OCI-LY7 (cell line): Measurements from ENCODE around the gene SLC35G2. TPM values are rescaled to one million over a fixed set of nuclear protein-coding genes. Genes with fewer than 3 reads are reported as not detected.

Experiments
- BruUV-seq: library from RNA; stranded (reverse); fragments of 400-500 nt; replicated peaks from 2 replicates; lab custom pipeline; 2021; lab: Mats Ljungman, UMichigan
- CTCF ChIA-PET: fragments of 300-600 bp; sonication (Branson Sonifier 250); formaldehyde crosslinking; loops from one replicate; lab custom pipeline; 2022; ENCODE audit warnings: antibody characterized with exemption; ENCODE audit not compliant: unreplicated experiment; lab: Charles Lee
- POLR2A ChIA-PET: fragments of 300-600 bp; sonication (Branson Sonifier 250); formaldehyde crosslinking; loops from one replicate; lab custom pipeline; 2022; ENCODE audit warnings: antibody characterized with exemption; lab: Charles Lee
- DNase-seq: peaks from one replicate; pipeline ENCODE4 v3.0.0-alpha.2; 2015; ENCODE audit warnings: low spot score
- H2AFZ ChIP-seq: fragments of 200-600 bp; sonication (generic), shearing (Covaris generic); 2 replicates; pipeline ENCODE4 v1.6.1; 2014; ENCODE audit warnings: mild to moderate bottlenecking, antibody characterized with exemption, low read length, moderate library complexity
- H3K27ac ChIP-seq: fragments of 200-600 bp; sonication (generic); 2 replicates; pipeline ENCODE4 v1.5.1; 2014; ENCODE audit warnings: mixed run types, low read depth, mild to moderate bottlenecking, moderate library complexity, low read length, inconsistent platforms; ENCODE audit not compliant: poor library complexity, severe bottlenecking
- H3K36me3 ChIP-seq: fragments of 200-600 bp; sonication (generic); 2 replicates; pipeline ENCODE4 v1.6.1; 2014; ENCODE audit warnings: mild to moderate bottlenecking, antibody characterized with exemption, low read length, moderate library complexity, mixed read lengths; ENCODE audit not compliant: insufficient read depth
- H3K4me1 ChIP-seq: fragments of 200-600 bp; sonication (generic); 2 replicates; pipeline ENCODE4 v1.5.1; 2014; ENCODE audit warnings: mild to moderate bottlenecking, low read length; ENCODE audit not compliant: insufficient read depth, poor library complexity, severe bottlenecking
- H3K4me2 ChIP-seq: fragments of 200-600 bp; sonication (generic); 2 replicates; pipeline ENCODE4 v1.6.1; 2014; ENCODE audit warnings: mild to moderate bottlenecking, low read length
- H3K4me3 ChIP-seq: fragments of 200-600 bp; sonication (generic); 2 replicates; pipeline ENCODE4 v1.5.1; 2014; ENCODE audit warnings: mild to moderate bottlenecking, low read depth, low read length; ENCODE audit not compliant: poor library complexity, severe bottlenecking
- H3K79me2 ChIP-seq: fragments of 200-600 bp; sonication (generic); 2 replicates; pipeline ENCODE4 v1.6.1; 2016; ENCODE audit warnings: low read depth, mild to moderate bottlenecking, low read length, moderate library complexity, mixed read lengths; ENCODE audit not compliant: insufficient read depth
- H3K9me2 ChIP-seq: fragments of 200-600 bp; sonication (generic); 2 replicates; pipeline ENCODE4 v1.6.1; 2016; ENCODE audit warnings: mild to moderate bottlenecking, low read length, mixed read lengths; ENCODE audit not compliant: insufficient read depth
- H3K9me3 ChIP-seq: fragments of 200-600 bp; sonication (generic); 2 replicates; pipeline ENCODE4 v1.6.1; 2014; ENCODE audit warnings: mild to moderate bottlenecking, mixed run types, low read length, mixed read lengths
- H4K20me1 ChIP-seq: fragments of 200-600 bp; sonication (generic); 2 replicates; pipeline ENCODE4 v1.6.1; 2014; ENCODE audit warnings: mild to moderate bottlenecking, antibody characterized with exemption, low read length, moderate library complexity, mixed read lengths; ENCODE audit not compliant: insufficient read depth
- EZH2phosphoT487 ChIP-seq: fragments of 200-600 bp; sonication (generic); IDR thresholded peaks from 2 replicates; pipeline ENCODE4 v1.6.1; 2018; ENCODE audit warnings: low read depth, borderline replicate concordance, mild to moderate bottlenecking, mixed run types, antibody characterized with exemption, low read length, moderate library complexity, mixed read lengths
- intact Hi-C: fragments of 100-400 bp; cut with micrococcal nuclease; formaldehyde crosslinking; loops from one replicate; pipeline ENCODE4 v1.10.0; 2022; ENCODE audit not compliant: unreplicated experiment
- total RNA-seq, 2 experiments: library from RNA; depleted of rRNA in 1 of 2; stranded (reverse); fragments of >200 nt in 1 of 2; shearing (Covaris generic) in 1 of 2; gene quantifications; 2 replicates each; pipeline ENCODE4 v1.2.3, GENCODE V29; 2014 to 2022
- TF ChIP-seq, protein P1 (sequence below): fragments of 200-600 bp; sonication (generic); conservative IDR thresholded peaks from 2 replicates; pipeline ENCODE4 v1.5.1; 2014; ENCODE audit warnings: mild to moderate bottlenecking, antibody characterized with exemption, low read length, moderate library complexity, mixed read lengths

SLC35G2 gene
- total RNA-seq, 2 experiments from 2014 or later: 0.40 TPM; not detected in 1

DNA sequence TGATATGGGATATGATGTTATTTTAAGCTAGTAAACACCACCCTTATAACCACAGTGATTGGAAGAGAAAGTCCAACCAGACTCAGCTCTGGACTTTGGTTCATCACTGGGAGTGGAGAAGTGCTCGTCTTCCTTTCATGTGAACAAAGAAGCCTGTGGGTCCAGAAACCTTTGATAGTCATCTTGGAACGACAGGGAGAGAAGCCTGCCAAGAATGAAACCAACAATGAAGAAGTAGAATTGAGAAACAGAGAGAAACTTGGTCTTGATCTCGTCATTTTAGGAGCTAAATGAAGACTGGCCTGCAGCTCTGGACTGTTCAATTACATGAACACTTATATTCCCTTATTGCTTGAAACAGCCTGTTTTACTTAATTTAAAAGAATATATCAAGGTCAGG is 13.1 kb upstream of the SLC35G2 start:
- Histone ChIP-seq H3K36me3 (no peaks in the 10 kb centered on the region), H3K9me2 (no peaks in the 10 kb centered on the region), H4K20me1 (no peaks in the 10 kb centered on the region), H3K4me2 (no peak overlapping the region), H3K27ac (no peak overlapping the region), H3K4me1 (no peaks in the 10 kb centered on the region), H3K79me2 (no peaks in the 10 kb centered on the region), H2AFZ (no peak overlapping the region; the same call in 1 of the 2 replicates), H3K4me3 (no peak overlapping the region), H3K9me3 (no peaks in the 10 kb centered on the region)
- BruUV-seq: no TSS peak
- CTCF ChIA-PET: no interaction called here
- intact Hi-C loops: no loop called here
- TF ChIP-seq EZH2phosphoT487: no peak
- TF ChIP-seq, protein P1, sequence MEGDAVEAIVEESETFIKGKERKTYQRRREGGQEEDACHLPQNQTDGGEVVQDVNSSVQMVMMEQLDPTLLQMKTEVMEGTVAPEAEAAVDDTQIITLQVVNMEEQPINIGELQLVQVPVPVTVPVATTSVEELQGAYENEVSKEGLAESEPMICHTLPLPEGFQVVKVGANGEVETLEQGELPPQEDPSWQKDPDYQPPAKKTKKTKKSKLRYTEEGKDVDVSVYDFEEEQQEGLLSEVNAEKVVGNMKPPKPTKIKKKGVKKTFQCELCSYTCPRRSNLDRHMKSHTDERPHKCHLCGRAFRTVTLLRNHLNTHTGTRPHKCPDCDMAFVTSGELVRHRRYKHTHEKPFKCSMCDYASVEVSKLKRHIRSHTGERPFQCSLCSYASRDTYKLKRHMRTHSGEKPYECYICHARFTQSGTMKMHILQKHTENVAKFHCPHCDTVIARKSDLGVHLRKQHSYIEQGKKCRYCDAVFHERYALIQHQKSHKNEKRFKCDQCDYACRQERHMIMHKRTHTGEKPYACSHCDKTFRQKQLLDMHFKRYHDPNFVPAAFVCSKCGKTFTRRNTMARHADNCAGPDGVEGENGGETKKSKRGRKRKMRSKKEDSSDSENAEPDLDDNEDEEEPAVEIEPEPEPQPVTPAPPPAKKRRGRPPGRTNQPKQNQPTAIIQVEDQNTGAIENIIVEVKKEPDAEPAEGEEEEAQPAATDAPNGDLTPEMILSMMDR: no peak
- no peak for DNase-seq
- POLR2A ChIA-PET: interaction anchor here (1.1 to 1.4 kb wide), 2 partner anchors 13 to 24 kb away, joined by 4 read pairs; no protein-coding TSS in a partner anchor

DNA sequence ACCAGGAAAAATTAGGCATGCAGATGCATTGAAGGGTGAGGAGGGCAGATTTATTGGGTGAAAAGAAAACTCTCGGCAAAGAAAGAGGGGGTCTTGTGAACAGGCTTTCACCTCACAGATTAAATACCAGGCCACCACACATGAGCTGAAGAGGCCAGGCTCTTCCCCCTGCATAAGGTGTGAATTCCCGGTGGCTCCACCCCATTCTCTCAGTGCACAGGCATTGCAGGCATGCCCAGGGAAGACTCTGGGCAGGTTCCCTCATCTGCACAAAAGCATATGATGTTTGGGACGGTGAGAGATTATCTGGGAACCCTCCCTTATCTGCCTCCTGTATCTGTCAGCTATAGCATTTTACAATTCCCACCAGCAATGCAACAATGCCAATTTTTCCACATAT is 7.2 kb upstream of the SLC35G2 start:
- BruUV-seq: no TSS peak
- no peaks in the 10 kb centered on the region for H3K79me2 ChIP-seq
- H3K4me3 ChIP-seq: no peak overlapping the region
- POLR2A ChIA-PET: interaction anchor here (1.0 kb wide), 1 partner anchor 10 kb away, joined by 5 read pairs; no protein-coding TSS in a partner anchor
- no peaks in the 10 kb centered on the region for H4K20me1 ChIP-seq
- no peaks in the 10 kb centered on the region for H3K36me3 ChIP-seq
- CTCF ChIA-PET: no interaction called here
- intact Hi-C loops: no loop called here
- no peaks in the 10 kb centered on the region for H3K9me2 ChIP-seq
- TF ChIP-seq, protein P1: no peak
- TF ChIP-seq EZH2phosphoT487: no peak
- H3K4me2 ChIP-seq: no peak overlapping the region
- no peak for DNase-seq
- H3K27ac ChIP-seq: no peak overlapping the region
- no peak overlapping the region for H2AFZ ChIP-seq
- H3K4me1 ChIP-seq: no peaks in the 10 kb centered on the region
- H3K9me3 ChIP-seq: no peaks in the 10 kb centered on the region

DNA sequence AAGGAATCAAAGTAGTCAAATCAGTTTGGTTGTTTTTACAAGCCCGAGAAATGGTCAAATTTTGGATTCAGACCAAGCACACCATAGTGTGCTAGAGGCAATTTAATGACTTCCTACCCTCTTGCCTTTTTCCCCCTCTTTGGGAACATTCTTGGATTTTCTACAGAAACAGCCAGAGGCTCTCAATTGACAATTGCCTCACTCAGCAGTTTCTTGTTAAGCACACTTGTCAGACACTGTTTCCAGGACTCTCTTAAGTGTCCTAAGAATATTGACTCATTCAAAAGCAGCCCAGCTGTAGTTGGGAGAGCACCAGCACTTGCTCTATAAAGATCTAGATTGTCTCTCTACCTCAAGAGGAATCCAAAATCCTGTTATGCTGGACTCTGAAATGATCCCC is 1.5 kb upstream of the SLC35G2 start:
- CTCF ChIA-PET: no interaction called here
- H3K79me2 ChIP-seq: no peaks in the 10 kb centered on the region
- H2AFZ ChIP-seq: no peak overlapping the region
- H3K27ac ChIP-seq: no peak overlapping the region
- TF ChIP-seq, protein P1: no peak
- no peak for TF ChIP-seq EZH2phosphoT487
- no peaks in the 10 kb centered on the region for H3K36me3 ChIP-seq
- intact Hi-C loops: loop anchor here (5.0 kb wide), 1 partner anchor 195 kb away; no protein-coding TSS in a partner anchor
- DNase-seq: no peak
- no peak overlapping the region for H3K4me2 ChIP-seq
- H3K4me3 ChIP-seq: no peak overlapping the region
- POLR2A ChIA-PET: interaction anchor here (0.6 to 0.9 kb wide), 2 partner anchors 206 to 305 kb away, joined by 3 to 6 read pairs; no protein-coding TSS in a partner anchor
- H4K20me1 ChIP-seq: no peaks in the 10 kb centered on the region
- H3K9me2 ChIP-seq: no peaks in the 10 kb centered on the region
- no peaks in the 10 kb centered on the region for H3K9me3 ChIP-seq
- H3K4me1 ChIP-seq: peaks cover 11% of the 10 kb centered on the region
- no TSS peak for BruUV-seq
